ENCODE results near the gene MTMR12. TPM values are rescaled to one million over a fixed set of nuclear protein-coding genes. Genes with fewer than 3 reads are reported as not detected.

MTMR12 gene
- total RNA-seq, 1 donor = 19.9 TPM

GRCh38 chr5:32201122-32201753, 111.5 kb downstream of the MTMR12 start:
- no peak overlapping the region for H3K4me3 ChIP-seq (ENCODE audit: low read depth, low read length)
- no peak for TF ChIP-seq CTCF (IDR thresholded peaks at IDR 0.05; ENCODE audit: insufficient read depth, low read depth, low read length)
- peak; percentile 71 for DNase-seq (ENCODE audit: low read depth)

GRCh38 chr5:32197032-32197431, 115.7 kb downstream of the MTMR12 start:
- no peak for TF ChIP-seq CTCF (IDR thresholded peaks at IDR 0.05; ENCODE audit: insufficient read depth, low read depth, low read length)
- DNase-seq (ENCODE audit: low read depth) = no peak
- H3K4me3 ChIP-seq (ENCODE audit: low read depth, low read length) = no peak overlapping the region

DNA sequence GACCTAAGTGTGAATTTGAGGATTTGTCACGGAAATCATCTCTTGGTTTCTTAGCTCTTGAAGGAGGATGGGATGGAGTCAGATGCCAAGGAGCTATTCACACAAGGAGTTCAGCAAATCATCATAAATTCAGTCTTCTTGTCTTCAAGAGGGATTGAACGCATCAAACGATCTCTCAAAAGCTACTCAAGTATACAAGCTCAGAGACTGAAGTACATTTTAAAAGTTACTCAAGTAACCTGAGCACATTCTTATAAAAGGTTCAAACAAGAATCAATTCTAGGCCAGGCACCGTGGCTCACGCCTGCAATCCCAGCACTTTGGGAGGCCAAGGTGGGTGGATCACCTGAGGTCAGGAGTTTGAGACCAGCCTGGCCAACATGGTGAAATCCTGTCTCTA, 117.5 kb downstream of the MTMR12 start:
- no peak for DNase-seq (ENCODE audit: low read depth)
- TF ChIP-seq CTCF (IDR thresholded peaks at IDR 0.05; ENCODE audit: insufficient read depth, low read depth, low read length) = no peak
- no peak overlapping the region for H3K4me3 ChIP-seq (ENCODE audit: low read depth, low read length)

- DNase-seq (ENCODE audit: low read depth) = peak; percentile 82
- peak overlapping the region; percentile 9 for H3K4me3 ChIP-seq (ENCODE audit: low read depth, low read length)
- TF ChIP-seq CTCF (IDR thresholded peaks at IDR 0.05; ENCODE audit: insufficient read depth, low read depth, low read length) = no peak
Observed at GRCh38 chr5:32193591-32193990, 119.1 kb downstream of the MTMR12 start.

DNA sequence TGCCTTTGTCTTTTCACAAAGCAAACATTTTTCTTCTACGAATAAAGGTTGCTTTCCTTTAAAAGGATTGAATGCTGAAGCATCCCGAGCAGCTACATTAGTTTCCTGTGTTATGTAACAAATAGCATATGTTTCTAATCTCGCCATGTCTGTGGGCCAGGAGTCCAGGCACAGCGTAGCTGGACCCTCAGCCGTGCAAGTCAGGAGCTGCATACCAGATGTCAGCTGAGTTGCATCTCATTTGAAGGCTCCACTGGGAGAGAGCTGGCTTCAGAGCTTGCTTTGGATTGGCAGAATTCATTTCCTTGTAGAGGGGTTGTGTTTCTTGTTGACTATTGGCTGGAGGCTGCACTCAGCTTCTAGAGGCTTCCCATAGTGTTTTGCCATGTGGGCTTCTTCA, 122.6 kb downstream of the MTMR12 start:
- TF ChIP-seq CTCF (IDR thresholded peaks at IDR 0.05; ENCODE audit: insufficient read depth, low read depth, low read length) = no peak
- no peak overlapping the region for H3K4me3 ChIP-seq (ENCODE audit: low read depth, low read length)
- DNase-seq (ENCODE audit: low read depth) = peak; percentile 77

- DNase-seq (ENCODE audit: low read depth) = no peak
- no peak overlapping the region for H3K4me3 ChIP-seq (ENCODE audit: low read depth, low read length)
- no peak for TF ChIP-seq CTCF (IDR thresholded peaks at IDR 0.05; ENCODE audit: insufficient read depth, low read depth, low read length)
Observed at GRCh38 chr5:32187675-32188074, 125.1 kb downstream of the MTMR12 start.

DNA sequence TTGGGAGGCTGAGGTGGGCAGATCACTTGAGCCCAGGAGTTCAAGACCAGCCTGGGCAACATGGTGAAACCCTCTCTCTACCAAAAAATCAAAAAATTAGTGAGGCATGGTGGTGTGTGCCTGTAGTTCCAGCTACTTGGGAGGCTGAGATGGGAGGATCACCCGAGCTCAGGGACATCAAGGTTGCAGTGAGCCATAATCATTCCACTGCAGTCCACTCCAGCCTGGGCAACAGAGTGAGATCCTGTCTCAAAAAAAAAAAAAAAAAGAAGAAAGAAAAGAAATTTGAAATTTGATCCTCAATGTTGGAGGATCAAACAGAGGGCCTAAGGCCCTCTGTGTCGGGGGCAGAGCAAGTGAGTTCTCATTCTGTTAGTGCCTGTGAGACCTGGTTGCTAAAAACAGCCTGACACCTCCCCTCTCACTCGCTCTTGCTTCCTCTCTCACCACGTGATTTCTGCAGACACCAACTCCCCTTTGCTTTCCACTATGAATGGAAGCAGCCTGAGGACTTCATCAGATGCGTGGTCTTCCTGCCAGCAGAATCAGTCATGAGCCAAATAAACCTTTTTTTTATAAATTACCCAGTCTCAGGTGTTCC, 130.2 kb downstream of the MTMR12 start:
- H3K4me3 ChIP-seq (ENCODE audit: low read depth, low read length) = no peak overlapping the region
- no peak for TF ChIP-seq CTCF (IDR thresholded peaks at IDR 0.05; ENCODE audit: insufficient read depth, low read depth, low read length)
- no peak for DNase-seq (ENCODE audit: low read depth)
